T follicular helper cell (primary cell): ENCODE measurements around the gene PSMC3IP.
"Not testable (repeated sequence)": the region's sequence is repeated elsewhere in the genome, so short reads cannot be mapped to it uniquely, and the experiment has no call there.

Experiments
- DNase-seq: peaks from one replicate; pipeline ENCODE4 v3.0.0-alpha.2; 2020; ENCODE audit warnings: low read depth

The PSMC3IP gene

GRCh38 chr17:42560246-42560645 is 17.3 kb downstream of the PSMC3IP start:
- DNase-seq, result no peak

- no peak for DNase-seq
Measured at GRCh38 chr17:42559075-42559474, 18.5 kb downstream of the PSMC3IP start.

- DNase-seq, result not testable (repeated sequence)
Measured at GRCh38 chr17:42555961-42556617, 21.4 kb downstream of the PSMC3IP start.

- no peak for DNase-seq
Measured at GRCh38 chr17:42555122-42555622, 22.4 kb downstream of the PSMC3IP start.

- DNase-seq, result peak; percentile 54
Measured at GRCh38 chr17:42554250-42555121, 23.0 kb downstream of the PSMC3IP start.

- DNase-seq, result no peak
Measured at GRCh38 chr17:42553866-42554249, 23.7 kb downstream of the PSMC3IP start.

- DNase-seq, result no peak
Measured at GRCh38 chr17:42553161-42553818, 24.2 kb downstream of the PSMC3IP start.

- not testable (repeated sequence) for DNase-seq
Measured at GRCh38 chr17:42552736-42553135, 24.8 kb downstream of the PSMC3IP start, which contains the start of gene HSD17B1. TSS of gene HSD17B1 (plus strand) at chr17:42552923. CDS start at chr17:42552934, 11 bp downstream.

GRCh38 chr17:42548993-42549755 is 28.4 kb downstream of the PSMC3IP start:
- no peak for DNase-seq

- peak; percentile 66 for DNase-seq
Measured at GRCh38 chr17:42548070-42548837, 29.3 kb downstream of the PSMC3IP start.

GRCh38 chr17:42547698-42548069 is 29.8 kb downstream of the PSMC3IP start:
- no peak for DNase-seq

- no peak for DNase-seq
Measured at GRCh38 chr17:42547001-42547461, 30.5 kb downstream of the PSMC3IP start.

GRCh38 chr17:42545755-42546505 is 31.6 kb downstream of the PSMC3IP start:
- DNase-seq, result not testable (repeated sequence)

- DNase-seq, result no peak
Measured at GRCh38 chr17:42544874-42545283, 32.6 kb downstream of the PSMC3IP start.

GRCh38 chr17:42543190-42544079 is 34.1 kb downstream of the PSMC3IP start:
- DNase-seq, result no peak

GRCh38 chr17:42541041-42541833 is 36.3 kb downstream of the PSMC3IP start:
- no peak for DNase-seq

- not testable (repeated sequence) for DNase-seq
Measured at GRCh38 chr17:42540558-42540957, 37.0 kb downstream of the PSMC3IP start.

- no peak for DNase-seq
Measured at GRCh38 chr17:42538482-42538881, 39.0 kb downstream of the PSMC3IP start.
